T47D (cell line): Measurements from ENCODE around the gene LEFTY2.
A peak's percentile ranks its signal among the peaks of the same experiment; 100 is the strongest.
"Not testable (repeated sequence)": the region's sequence is repeated elsewhere in the genome, so short reads cannot be mapped to it uniquely, and the experiment has no call there.

Experiments used
- DNase-seq, 2 experiments: peaks; one replicate each; pipeline versions ENCODE4 v3.0.0 to v3.0.0-alpha.2; 2011 to 2012; ENCODE audit warnings: low read depth in 1 of 2, low spot score in 1 of 2
- JUND ChIP-seq: IDR thresholded peaks from 2 replicates; pipeline ENCODE4 v1.6.1; 2012; ENCODE audit warnings: low read depth
- in situ Hi-C: cut with HindIII; loops from 2 replicates; pipeline ENCODE4 v1.10.0; 2016; ENCODE audit warnings: low sequenced_read_pairs, low pct_unique_long_range_greater_than_20kb

Gene LEFTY2

GRCh38 chr1:225941187-225941941 lies at the start of gene LEFTY2:
LEFTY2 (minus strand) TSS chr1:225941220; CDS start chr1:225941140, 80 bp downstream.
- no peak for DNase-seq
- TF ChIP-seq JUND: no peak
- in situ Hi-C loops: no loop called here

GRCh38 chr1:225987491-225988316 lies 46.7 kb upstream of the LEFTY2 start:
- in situ Hi-C loops: no loop called here
- DNase-seq: peak in 1 of 2 experiments; percentile 64

GRCh38 chr1:225981714-225982113 lies 40.7 kb upstream of the LEFTY2 start:
- no peak for TF ChIP-seq JUND
- in situ Hi-C loops: no loop called here

More at GRCh38 chr1:225987491-225988316, 46.7 kb upstream of the LEFTY2 start:
- TF ChIP-seq JUND: no peak

GRCh38 chr1:225980005-225980836 lies 39.2 kb upstream of the LEFTY2 start:
- peak in 1 of 2 experiments; percentile 61 for DNase-seq
- TF ChIP-seq JUND: no peak
- in situ Hi-C loops: no loop called here

More at GRCh38 chr1:225981714-225982113, 40.7 kb upstream of the LEFTY2 start:
- no peak for DNase-seq

GRCh38 chr1:225979421-225979820 lies 38.4 kb upstream of the LEFTY2 start:
- in situ Hi-C loops: no loop called here
- TF ChIP-seq JUND: no peak

GRCh38 chr1:225977937-225978748 lies 37.1 kb upstream of the LEFTY2 start:
- in situ Hi-C loops: no loop called here
- DNase-seq: no peak
- no peak for TF ChIP-seq JUND

More at GRCh38 chr1:225979421-225979820, 38.4 kb upstream of the LEFTY2 start:
- DNase-seq: no peak

- DNase-seq, in situ Hi-C loops: not testable (repeated sequence)
Measured at GRCh38 chr1:225975146-225975545, 34.1 kb upstream of the LEFTY2 start.

GRCh38 chr1:225974454-225974853 lies 33.4 kb upstream of the LEFTY2 start:
- DNase-seq: no peak
- TF ChIP-seq JUND: no peak
- in situ Hi-C loops: no loop called here

- in situ Hi-C loops: no loop called here
- no peak for TF ChIP-seq JUND
- no peak for DNase-seq
Measured at GRCh38 chr1:225973158-225973557, 32.1 kb upstream of the LEFTY2 start.

- in situ Hi-C loops: no loop called here
- TF ChIP-seq JUND: no peak
- DNase-seq: no peak
Measured at GRCh38 chr1:225972344-225973152, 31.5 kb upstream of the LEFTY2 start.

GRCh38 chr1:225970592-225971157 lies 29.7 kb upstream of the LEFTY2 start:
- in situ Hi-C loops: not testable (repeated sequence)

GRCh38 chr1:225969751-225970150 lies 28.7 kb upstream of the LEFTY2 start:
- in situ Hi-C loops, DNase-seq: not testable (repeated sequence)

More at GRCh38 chr1:225970592-225971157, 29.7 kb upstream of the LEFTY2 start:
- DNase-seq: not testable (repeated sequence)
